Stomach (tissue), 4 donors: Measurements from ENCODE around the gene SURF2.

Experiments
- CTCF ChIP-seq, 7 experiments: fragments of 450-650 bp in 4 of 7; fragments of 200-600 bp in 3 of 7; sonication (generic) in 3 of 7; IDR thresholded peaks; one replicate each; pipeline ENCODE4 v1.5.1; 2016 to 2019; ENCODE audit warnings: antibody characterized with exemption in 7 of 7, control low read depth in 2 of 7, mild to moderate bottlenecking in 1 of 7
- POLR2A ChIP-seq, 4 donors: fragments of 450-650 bp; IDR thresholded peaks; one replicate each; pipeline ENCODE4 v1.6.1; 2016; ENCODE audit warnings: antibody characterized with exemption in 4 of 4, control low read depth in 2 of 4, mild to moderate bottlenecking in 1 of 4, moderate library complexity in 1 of 4
- POLR2AphosphoS5 ChIP-seq, 3 donors: sonication (generic); formaldehyde crosslinking; IDR thresholded peaks; one replicate each; pipeline ENCODE4 v1.6.1; 2016; ENCODE audit warnings: antibody characterized with exemption in 3 of 3

GRCh38 chr9:133397895-133398294 lies 41.5 kb downstream of the SURF2 start:
- TF ChIP-seq POLR2A (IDR thresholded peaks at IDR 0.05) (no peak), CTCF (IDR thresholded peaks at IDR 0.05) (no peak), POLR2AphosphoS5 (IDR thresholded peaks at IDR 0.05) (no peak)
